H9 (cell line): ENCODE data around the gene LIMS1. TPM values are rescaled to one million over a fixed set of nuclear protein-coding genes. Genes with fewer than 3 reads are reported as not detected.

Source experiments
- DNase-seq: peaks from one replicate; pipeline ENCODE4 v3.0.0-alpha.2; 2017
- H2AFZ ChIP-seq: one replicate; pipeline ENCODE4 v1.6.1; 2013; ENCODE audit warnings: mild to moderate bottlenecking, low read length, control low read depth, moderate library complexity
- H2AK5ac ChIP-seq: 2 replicates; pipeline ENCODE4 v1.6.1; 2013; ENCODE audit warnings: low read length, control low read depth, mixed read lengths; ENCODE audit not compliant: insufficient read length
- H2BK120ac ChIP-seq: one replicate; pipeline ENCODE4 v1.6.1; 2013; ENCODE audit warnings: low read depth, mild to moderate bottlenecking, low read length, control low read depth, inconsistent platforms; ENCODE audit not compliant: poor library complexity, severe bottlenecking
- H2BK12ac ChIP-seq: 2 replicates; pipeline ENCODE4 v1.6.1; 2013; ENCODE audit warnings: low read length, control low read depth, mixed read lengths, low read depth; ENCODE audit not compliant: insufficient read length
- H2BK15ac ChIP-seq: 2 replicates; pipeline ENCODE4 v1.6.1; 2013; ENCODE audit warnings: low read depth, low read length, control low read depth
- H2BK20ac ChIP-seq: one replicate; pipeline ENCODE4 v1.6.1; 2013; ENCODE audit warnings: low read depth, mild to moderate bottlenecking, low read length, control low read depth, inconsistent platforms; ENCODE audit not compliant: poor library complexity, severe bottlenecking
- H2BK5ac ChIP-seq: 2 replicates; pipeline ENCODE4 v1.6.1; 2013; ENCODE audit warnings: low read length, control low read depth, mixed read lengths; ENCODE audit not compliant: insufficient read length
- H3K14ac ChIP-seq: 2 replicates; pipeline ENCODE4 v1.6.1; 2013; ENCODE audit warnings: low read length, control low read depth; ENCODE audit not compliant: insufficient read depth
- H3K18ac ChIP-seq: 2 replicates; pipeline ENCODE4 v1.6.1; 2013; ENCODE audit warnings: low read depth, mild to moderate bottlenecking, mixed read lengths, low read length, control low read depth; ENCODE audit not compliant: insufficient read length
- H3K23ac ChIP-seq: 2 replicates; pipeline ENCODE4 v1.6.1; 2013; ENCODE audit warnings: low read length, control low read depth, mixed read lengths, low read depth; ENCODE audit not compliant: insufficient read length
- H3K23me2 ChIP-seq: 2 replicates; pipeline ENCODE4 v1.6.1; 2013; ENCODE audit warnings: low read depth, mild to moderate bottlenecking, mixed read lengths, low read length, control low read depth; ENCODE audit not compliant: insufficient read length, poor library complexity, severe bottlenecking
- H3K27ac ChIP-seq: 2 replicates; pipeline ENCODE4 v1.5.1; 2013; ENCODE audit warnings: low read length, control low read depth, mixed read lengths, low read depth; ENCODE audit not compliant: insufficient read length
- H3K27me3 ChIP-seq: 2 replicates; pipeline ENCODE4 v1.6.1; 2013; ENCODE audit warnings: low read length, control low read depth, inconsistent platforms; ENCODE audit not compliant: insufficient read depth
- H3K4ac ChIP-seq: 2 replicates; pipeline ENCODE4 v1.6.1; 2013; ENCODE audit warnings: low read depth, mild to moderate bottlenecking, control low read depth, inconsistent platforms, low read length, moderate library complexity
- H3K4me1 ChIP-seq: 2 replicates; pipeline ENCODE4 v1.6.1; 2013; ENCODE audit warnings: low read length, control low read depth, inconsistent platforms; ENCODE audit not compliant: insufficient read depth
- H3K4me2 ChIP-seq: 2 replicates; pipeline ENCODE4 v1.6.1; 2013; ENCODE audit warnings: low read length, control low read depth, mixed read lengths; ENCODE audit not compliant: insufficient read length, insufficient read depth
- H3K56ac ChIP-seq: 2 replicates; pipeline ENCODE4 v1.6.1; 2013; ENCODE audit warnings: low read depth, mild to moderate bottlenecking, mixed read lengths, low read length, control low read depth; ENCODE audit not compliant: insufficient read length
- H3K79me1 ChIP-seq: 2 replicates; pipeline ENCODE4 v1.6.1; 2013; ENCODE audit warnings: low read depth, mild to moderate bottlenecking, moderate library complexity, low read length, control low read depth, inconsistent platforms; ENCODE audit not compliant: insufficient read depth, poor library complexity, severe bottlenecking
- H3K79me2 ChIP-seq: 2 replicates; pipeline ENCODE4 v1.6.1; 2013; ENCODE audit warnings: low read length, control low read depth, inconsistent platforms; ENCODE audit not compliant: insufficient read depth
- H3K9ac ChIP-seq: 2 replicates; pipeline ENCODE4 v1.6.1; 2013; ENCODE audit warnings: low read length, control low read depth, mixed read lengths; ENCODE audit not compliant: insufficient read length; ENCODE audit errors: extremely low read depth
- H3K9me3 ChIP-seq: one replicate; pipeline ENCODE4 v1.6.1; 2013; ENCODE audit warnings: low read depth, low read length, inconsistent platforms; ENCODE audit not compliant: control insufficient read depth
- H3T11ph ChIP-seq: one replicate; pipeline ENCODE4 v1.6.1; 2013; ENCODE audit warnings: mild to moderate bottlenecking, low read length, control low read depth, inconsistent platforms
- H4K20me1 ChIP-seq: one replicate; pipeline ENCODE4 v1.6.1; 2013; ENCODE audit not compliant: control insufficient read depth, insufficient read length, insufficient read depth
- H4K5ac ChIP-seq: 2 replicates; pipeline ENCODE4 v1.6.1; 2013; ENCODE audit warnings: low read depth, mild to moderate bottlenecking, mixed read lengths, low read length, control low read depth; ENCODE audit not compliant: insufficient read length
- H4K8ac ChIP-seq: replicated peaks from 2 replicates; pipeline ENCODE4 v1.6.1; 2013; ENCODE audit warnings: low read length, control low read depth, mixed read lengths, low read depth; ENCODE audit not compliant: insufficient read length
- H4K91ac ChIP-seq: 2 replicates; pipeline ENCODE4 v1.6.1; 2013; ENCODE audit warnings: low read depth, mild to moderate bottlenecking, moderate library complexity, mixed read lengths, low read length, control low read depth; ENCODE audit not compliant: insufficient read length
- H3K27ac Mint-ChIP-seq, 3 experiments: 2 replicates in 2 of 3; 3 replicates in 1 of 3; pipeline ENCODE4 v1.8.0; 2020 to 2021; ENCODE audit warnings: mixed read lengths in 3 of 3, mild to moderate bottlenecking in 1 of 3, moderate library complexity in 1 of 3
- H3K27me3 Mint-ChIP-seq: 2 replicates; pipeline ENCODE4 v1.8.0; 2021; ENCODE audit warnings: low read depth, mild to moderate bottlenecking, moderate library complexity, mixed read lengths
- H3K36me3 Mint-ChIP-seq, 3 experiments: 2 replicates in 2 of 3; 3 replicates in 1 of 3; pipeline ENCODE4 v1.8.0; 2020 to 2021; ENCODE audit warnings: low read depth in 3 of 3, mixed read lengths in 3 of 3; ENCODE audit not compliant: insufficient read depth in 1 of 3
- H3K4me1 Mint-ChIP-seq, 2 experiments: 2 replicates each; pipeline ENCODE4 v1.8.0; 2020; ENCODE audit warnings: mixed read lengths in 2 of 2
- H3K4me3 Mint-ChIP-seq, 2 experiments: 2 replicates in 1 of 2; 3 replicates in 1 of 2; pipeline ENCODE4 v1.8.0; 2020 to 2021; ENCODE audit warnings: mild to moderate bottlenecking in 2 of 2, mixed read lengths in 2 of 2, moderate library complexity in 1 of 2
- H3K9me3 Mint-ChIP-seq, 2 experiments: 2 replicates in 1 of 2; 3 replicates in 1 of 2; pipeline ENCODE4 v1.8.0; 2020; ENCODE audit warnings: mild to moderate bottlenecking in 2 of 2, mixed read lengths in 2 of 2, moderate library complexity in 1 of 2
- CTCF ChIP-seq: fragments of 200-600 bp; sonication (generic); conservative IDR thresholded peaks from 3 replicates; pipeline ENCODE4 v1.8.0; 2021; ENCODE audit warnings: antibody characterized with exemption, mild to moderate bottlenecking
- WGBS: extraction: QIAGEN DNeasy Blood & Tissue Kit; methylation state at CpG from one replicate; pipeline ENCODE4 v1.1.7; 2013; ENCODE audit warnings: missing lambda C conversion rate, low lambda C conversion rate, mixed read lengths; ENCODE audit not compliant: insufficient read length; ENCODE audit errors: extremely low coverage; 5-methylcytosine and 5-hydroxymethylcytosine counted together
- total RNA-seq: library from RNA; stranded (reverse); gene quantifications from 2 replicates; pipeline ENCODE4 v1.2.1, GENCODE V29; 2021

LIMS1 gene
- total RNA-seq, 1 experiment from 2014 or later: 37.7 TPM

- Histone ChIP-seq H3T11ph (no peak overlapping the region), H3K4me1 (peaks cover 11% of the 10 kb centered on the region; the same call in 1 of the 2 replicates), H3K9ac (no peak overlapping the region), H3K79me2 (no peaks in the 10 kb centered on the region; the same call in 1 of the 2 replicates), H3K79me1 (peaks cover 7% of the 10 kb centered on the region), H3K4me2 (no peak overlapping the region), H2AFZ (no peak overlapping the region), H3K27ac (no peak overlapping the region), H4K20me1 (no peaks in the 10 kb centered on the region), H3K23me2 (no peaks in the 10 kb centered on the region), H3K56ac (no peak overlapping the region), H2BK15ac (no peak overlapping the region), H4K91ac (no peak overlapping the region), H2BK12ac (no peak overlapping the region), H4K8ac (no peak overlapping the region), H4K5ac (no peak overlapping the region), H2AK5ac (no peak overlapping the region), H3K18ac (no peak overlapping the region), H3K9me3 (no peaks in the 10 kb centered on the region), H3K4ac (no peak overlapping the region), H2BK20ac (no peak overlapping the region), H3K23ac (no peak overlapping the region), H3K27me3 (no peaks in the 10 kb centered on the region), H2BK5ac (no peak overlapping the region), H3K14ac (no peak overlapping the region), H2BK120ac (no peak overlapping the region)
- H3K36me3 Mint-ChIP-seq: no peaks in the 10 kb centered on the region; a peak in 1 of 7 replicates
- no peaks in the 10 kb centered on the region for H3K9me3 Mint-ChIP-seq
- no CpG with 5 or more reads among the region's 6 CpGs for WGBS
- no peak for DNase-seq
- H3K4me1 Mint-ChIP-seq: peaks cover 49 to 53% of the 10 kb centered on the region in 2 experiments
- TF ChIP-seq CTCF: no peak
- peak overlapping the region in 1 of 3 experiments; percentile 35; a peak in 2 of 7 replicates for H3K27ac Mint-ChIP-seq
- H3K4me3 Mint-ChIP-seq: no peak overlapping the region
- no peaks in the 10 kb centered on the region for H3K27me3 Mint-ChIP-seq
These were observed 56.9 kb downstream of the LIMS1 start for GRCh38 chr2:108591163-108591562.
